Progenitor cell of endocrine pancreas (in vitro differentiated cells): ENCODE results near the gene OBSCN. TPM values are rescaled to one million over a fixed set of nuclear protein-coding genes. Genes with fewer than 3 reads are reported as not detected.
A peak's percentile ranks its signal among the peaks of the same experiment; 100 is the strongest.

Experiments
- DNase-seq: peaks from one replicate; pipeline ENCODE4 v3.0.0; 2021; ENCODE audit warnings: low spot score; ENCODE audit not compliant: unreplicated experiment
- H3K27ac Mint-ChIP-seq: 2 replicates; pipeline ENCODE4 v1.8.0; 2021; ENCODE audit warnings: mild to moderate bottlenecking, moderate library complexity, mixed read lengths
- H3K27me3 Mint-ChIP-seq: 2 replicates; pipeline ENCODE4 v1.8.0; 2021; ENCODE audit warnings: mixed read lengths
- H3K36me3 Mint-ChIP-seq: 2 replicates; pipeline ENCODE4 v1.8.0; 2022; ENCODE audit warnings: mixed read lengths; ENCODE audit not compliant: insufficient read depth
- H3K4me1 Mint-ChIP-seq: 2 replicates; pipeline ENCODE4 v1.8.0; 2021; ENCODE audit warnings: low read depth, mixed read lengths
- H3K4me3 Mint-ChIP-seq: 2 replicates; pipeline ENCODE4 v1.8.0; 2021; ENCODE audit warnings: low read depth, mild to moderate bottlenecking, moderate library complexity, mixed read lengths
- H3K9me3 Mint-ChIP-seq: 2 replicates; pipeline ENCODE4 v1.8.0; 2021; ENCODE audit warnings: low read depth, mixed read lengths
- total RNA-seq: library from RNA; stranded (reverse); gene quantifications from 2 replicates; pipeline ENCODE4 v1.2.1, GENCODE V29; 2021
- TF ChIP-seq, protein P1 (sequence below): fragments of 200-600 bp; sonication (generic); IDR thresholded peaks from one replicate; pipeline ENCODE4 v1.5.0; 2021; ENCODE audit warnings: antibody characterized with exemption, mild to moderate bottlenecking; ENCODE audit not compliant: unreplicated experiment

OBSCN gene
- total RNA-seq, 1 donor from 2014 or later: 57.5 TPM

DNA sequence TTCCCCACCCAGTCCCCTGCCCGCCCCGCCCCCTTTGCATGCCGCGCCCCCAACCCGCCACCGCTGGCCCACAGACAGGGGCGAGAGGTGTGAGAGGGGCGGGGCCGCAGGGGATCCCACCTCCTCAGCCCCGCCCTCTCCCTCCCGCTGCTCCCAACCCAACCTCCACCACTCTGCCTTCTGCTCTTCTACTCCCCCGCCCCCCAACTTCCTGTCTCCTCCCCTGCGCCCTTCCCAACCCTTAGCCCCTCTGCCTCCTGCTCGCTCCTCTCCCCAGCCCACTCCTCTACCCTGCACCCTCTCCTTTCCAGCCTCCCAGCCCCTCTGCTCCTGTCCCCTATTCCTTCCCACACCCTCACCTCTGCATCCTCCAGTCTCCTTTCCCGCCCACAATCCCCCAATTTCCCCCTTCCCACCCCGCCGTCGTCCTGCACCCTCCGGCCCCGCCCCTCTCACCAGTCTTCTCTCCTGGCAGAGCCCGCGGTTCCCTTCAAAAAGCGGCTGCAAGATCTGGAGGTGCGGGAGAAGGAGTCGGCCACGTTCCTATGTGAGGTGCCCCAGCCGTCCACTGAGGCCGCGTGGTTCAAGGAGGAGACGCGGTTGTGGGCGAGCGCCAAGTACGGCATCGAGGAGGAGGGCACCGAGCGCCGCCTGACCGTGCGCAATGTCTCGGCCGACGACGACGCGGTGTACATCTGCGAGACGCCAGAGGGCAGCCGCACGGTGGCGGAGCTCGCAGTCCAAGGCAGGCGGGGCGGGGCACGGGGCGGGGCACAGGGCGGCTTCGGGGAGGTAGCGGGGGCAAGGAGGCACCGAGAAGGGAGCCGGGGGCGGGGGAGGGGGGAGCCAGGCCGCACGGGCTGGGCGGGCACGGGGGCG is 5.4 kb downstream of the OBSCN start:
- Mint-ChIP-seq H3K4me3 (peak overlapping the region; percentile 83), H3K9me3 (no peaks in the 10 kb centered on the region), H3K27me3 (peaks cover 8% of the 10 kb centered on the region), H3K36me3 (peaks cover 1% of the 10 kb centered on the region), H3K27ac (peak overlapping the region; percentile 92), H3K4me1 (no peaks in the 10 kb centered on the region)
- DNase-seq: peak; percentile 79
- TF ChIP-seq, protein P1, sequence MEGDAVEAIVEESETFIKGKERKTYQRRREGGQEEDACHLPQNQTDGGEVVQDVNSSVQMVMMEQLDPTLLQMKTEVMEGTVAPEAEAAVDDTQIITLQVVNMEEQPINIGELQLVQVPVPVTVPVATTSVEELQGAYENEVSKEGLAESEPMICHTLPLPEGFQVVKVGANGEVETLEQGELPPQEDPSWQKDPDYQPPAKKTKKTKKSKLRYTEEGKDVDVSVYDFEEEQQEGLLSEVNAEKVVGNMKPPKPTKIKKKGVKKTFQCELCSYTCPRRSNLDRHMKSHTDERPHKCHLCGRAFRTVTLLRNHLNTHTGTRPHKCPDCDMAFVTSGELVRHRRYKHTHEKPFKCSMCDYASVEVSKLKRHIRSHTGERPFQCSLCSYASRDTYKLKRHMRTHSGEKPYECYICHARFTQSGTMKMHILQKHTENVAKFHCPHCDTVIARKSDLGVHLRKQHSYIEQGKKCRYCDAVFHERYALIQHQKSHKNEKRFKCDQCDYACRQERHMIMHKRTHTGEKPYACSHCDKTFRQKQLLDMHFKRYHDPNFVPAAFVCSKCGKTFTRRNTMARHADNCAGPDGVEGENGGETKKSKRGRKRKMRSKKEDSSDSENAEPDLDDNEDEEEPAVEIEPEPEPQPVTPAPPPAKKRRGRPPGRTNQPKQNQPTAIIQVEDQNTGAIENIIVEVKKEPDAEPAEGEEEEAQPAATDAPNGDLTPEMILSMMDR: peak; percentile 59

DNA sequence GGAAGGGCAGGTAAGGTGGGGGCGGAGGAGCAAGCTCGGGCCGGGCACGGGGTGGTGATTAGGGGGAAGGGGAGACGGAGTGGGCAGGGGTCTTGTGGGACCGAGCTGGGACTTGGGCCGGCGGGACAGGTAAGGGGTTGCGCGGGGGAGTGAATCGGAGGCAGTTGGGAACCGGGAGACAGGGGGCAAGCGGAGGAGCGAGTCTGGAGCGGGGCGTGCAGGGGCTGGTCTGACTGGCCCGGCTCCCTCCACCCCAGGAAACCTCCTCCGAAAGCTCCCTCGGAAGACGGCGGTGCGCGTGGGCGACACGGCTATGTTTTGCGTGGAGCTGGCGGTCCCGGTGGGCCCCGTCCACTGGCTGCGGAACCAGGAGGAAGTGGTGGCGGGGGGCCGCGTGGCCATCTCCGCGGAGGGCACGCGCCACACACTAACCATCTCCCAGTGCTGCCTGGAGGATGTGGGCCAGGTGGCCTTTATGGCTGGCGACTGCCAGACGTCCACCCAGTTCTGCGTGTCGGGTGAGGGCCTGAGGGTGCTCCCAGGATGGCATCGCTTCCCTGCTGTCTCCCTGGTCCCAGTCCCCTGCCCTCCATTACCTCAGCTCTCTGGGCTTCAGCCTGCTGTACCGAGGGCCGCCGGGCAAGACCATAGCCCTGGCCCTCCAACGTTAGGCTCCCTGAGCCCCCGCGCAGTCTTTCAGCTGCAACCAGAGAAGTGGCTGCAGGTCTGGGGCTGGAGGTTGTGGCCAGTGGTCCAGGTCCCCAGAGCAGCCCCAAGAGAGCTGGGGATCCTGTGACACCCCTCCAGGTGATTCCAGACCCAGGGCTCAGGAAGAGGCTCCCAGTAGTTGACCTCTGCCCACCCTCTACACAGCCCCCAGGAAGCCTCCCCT is 6.3 kb downstream of the OBSCN start:
- H3K4me3 Mint-ChIP-seq: peak overlapping the region; percentile 74
- H3K9me3 Mint-ChIP-seq: no peaks in the 10 kb centered on the region
- H3K36me3 Mint-ChIP-seq: peaks cover 3% of the 10 kb centered on the region
- H3K27ac Mint-ChIP-seq: no peak overlapping the region
- TF ChIP-seq, protein P1: no peak
- H3K27me3 Mint-ChIP-seq: peaks cover 8% of the 10 kb centered on the region
- no peaks in the 10 kb centered on the region for H3K4me1 Mint-ChIP-seq
- DNase-seq: no peak

DNA sequence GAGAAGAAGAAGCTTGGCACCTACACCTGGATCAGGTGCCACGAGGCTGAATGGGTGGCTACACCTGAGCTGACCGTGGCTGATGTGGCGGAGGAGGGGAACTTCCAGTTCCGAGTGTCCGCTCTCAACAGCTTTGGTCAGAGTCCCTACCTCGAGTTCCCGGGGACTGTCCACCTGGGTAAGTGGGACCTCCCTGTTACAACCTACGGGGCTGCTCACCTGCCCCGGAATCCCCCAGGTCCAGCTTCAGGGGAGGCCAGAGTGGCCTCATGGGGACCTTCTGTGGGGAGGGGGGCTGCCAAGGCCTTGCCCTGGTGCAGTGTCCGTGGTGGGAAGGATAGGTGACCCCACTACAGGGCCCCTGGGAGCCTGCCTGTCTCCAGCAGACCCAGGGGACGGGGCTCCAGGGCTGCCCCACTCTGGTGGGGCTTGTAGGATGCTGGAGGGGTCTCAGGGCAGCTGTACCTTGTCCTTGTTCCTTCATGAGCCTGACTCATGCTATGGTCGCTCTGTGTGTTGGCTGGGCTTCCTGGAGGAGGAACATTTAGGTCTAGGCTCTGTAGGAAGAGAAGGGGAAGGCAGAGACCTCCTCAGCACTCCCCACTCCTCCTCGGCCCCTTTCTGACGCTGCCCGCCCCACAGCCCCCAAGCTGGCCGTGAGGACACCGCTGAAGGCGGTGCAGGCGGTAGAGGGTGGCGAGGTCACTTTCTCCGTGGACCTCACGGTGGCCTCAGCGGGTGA is 7.2 kb downstream of the OBSCN start:
- no peaks in the 10 kb centered on the region for H3K9me3 Mint-ChIP-seq
- H3K27ac Mint-ChIP-seq: no peak overlapping the region
- DNase-seq: no peak
- H3K4me3 Mint-ChIP-seq: peak overlapping the region; percentile 58
- H3K4me1 Mint-ChIP-seq: no peaks in the 10 kb centered on the region
- TF ChIP-seq, protein P1: no peak
- H3K27me3 Mint-ChIP-seq: peaks cover 8% of the 10 kb centered on the region
- peaks cover 4% of the 10 kb centered on the region for H3K36me3 Mint-ChIP-seq

DNA sequence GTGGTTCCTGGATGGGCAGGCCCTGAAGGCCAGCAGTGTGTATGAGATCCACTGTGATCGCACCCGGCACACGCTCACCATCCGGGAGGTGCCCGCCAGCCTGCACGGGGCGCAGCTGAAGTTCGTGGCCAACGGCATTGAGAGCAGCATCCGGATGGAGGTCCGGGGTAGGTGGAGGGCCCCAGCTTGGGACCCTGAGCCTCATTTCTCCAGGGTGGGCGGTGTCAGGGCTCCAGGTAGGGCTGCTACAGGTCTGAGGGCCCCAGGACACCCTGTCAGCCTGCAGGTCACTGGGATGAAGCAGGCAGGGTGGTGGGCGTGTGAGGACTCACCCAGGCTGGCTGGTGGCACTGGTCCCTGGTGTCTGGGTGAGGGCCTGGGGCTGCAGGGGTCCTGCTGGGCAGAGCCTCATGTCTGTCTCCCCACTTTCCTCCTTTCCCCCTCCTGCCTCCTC is 7.8 kb downstream of the OBSCN start:
- peaks cover 5% of the 10 kb centered on the region for H3K36me3 Mint-ChIP-seq
- no peak overlapping the region for H3K4me3 Mint-ChIP-seq
- H3K4me1 Mint-ChIP-seq: no peaks in the 10 kb centered on the region
- peaks cover 8% of the 10 kb centered on the region for H3K27me3 Mint-ChIP-seq
- H3K27ac Mint-ChIP-seq: no peak overlapping the region
- no peak for DNase-seq
- TF ChIP-seq, protein P1: no peak
- H3K9me3 Mint-ChIP-seq: no peaks in the 10 kb centered on the region
